H1 (cell line): ENCODE results near the gene MYH9. TPM values are rescaled to one million over a fixed set of nuclear protein-coding genes. Genes with fewer than 3 reads are reported as not detected.

Experiments
- CTCF ChIA-PET: fragments of 300-600 bp; sonication (Branson Sonifier 250); formaldehyde crosslinking; loops from one replicate; lab custom pipeline; 2021; ENCODE audit not compliant: partially characterized antibody; lab: Charles Lee
- POLR2A ChIA-PET: fragments of 300-600 bp; sonication (Branson Sonifier 250); formaldehyde crosslinking; loops from one replicate; lab custom pipeline; 2021; ENCODE audit warnings: inconsistent platforms; ENCODE audit not compliant: partially characterized antibody; lab: Charles Lee
- DNase-seq, 2 experiments: peaks; one replicate each; pipeline versions ENCODE4 v3.0.0 to v3.0.0-alpha.2; 2010 to 2022; ENCODE audit warnings: low spot score in 2 of 2, low read depth in 1 of 2, mixed read lengths in 1 of 2
- FAIRE-seq: peaks from 2 replicates; lab custom pipeline; 2011; peaks lifted over from hg19 to GRCh38; lab: Jason Lieb, UNC
- H2AFZ ChIP-seq: 2 replicates; pipeline ENCODE4 v1.8.1; 2012; ENCODE audit warnings: low read length, inconsistent platforms
- H2AK5ac ChIP-seq: 2 replicates; pipeline ENCODE4 v1.6.1; 2013; ENCODE audit warnings: low read depth, low read length
- H2BK120ac ChIP-seq: replicated peaks from 2 replicates; pipeline ENCODE3; 2013; ENCODE audit warnings: low read depth, low read length, inconsistent platforms
- H2BK12ac ChIP-seq: 2 replicates; pipeline ENCODE4 v1.6.1; 2013; ENCODE audit warnings: low read depth, low read length
- H2BK15ac ChIP-seq: 2 replicates; pipeline ENCODE4 v1.6.1; 2013; ENCODE audit warnings: low read length
- H2BK20ac ChIP-seq: 2 replicates; pipeline ENCODE4 v1.6.1; 2013; ENCODE audit warnings: low read length
- H2BK5ac ChIP-seq: 2 replicates; pipeline ENCODE4 v1.6.1; 2013; ENCODE audit warnings: low read depth, low read length
- H3K14ac ChIP-seq: 2 replicates; pipeline ENCODE4 v1.6.1; 2013; ENCODE audit warnings: inconsistent platforms; ENCODE audit not compliant: insufficient read length
- H3K18ac ChIP-seq: 2 replicates; pipeline ENCODE4 v1.6.1; 2013; ENCODE audit warnings: low read length; ENCODE audit errors: extremely low read depth
- H3K23ac ChIP-seq: 2 replicates; pipeline ENCODE4 v1.6.1; 2013; ENCODE audit warnings: inconsistent platforms; ENCODE audit not compliant: insufficient read length
- H3K23me2 ChIP-seq: 2 replicates; pipeline ENCODE4 v1.6.1; 2013; ENCODE audit warnings: low read depth, low read length
- H3K27ac ChIP-seq: 2 replicates; pipeline ENCODE4 v1.6.1; 2011; ENCODE audit warnings: low read depth, low read length, inconsistent platforms
- H3K27me3 ChIP-seq, 4 experiments: replicated peaks in 1 of 4; 1 replicate in 1 of 4; 2 replicates in 3 of 4; pipeline versions ENCODE4 v1.6.1 to v1.8.1; 2011 to 2013; ENCODE audit warnings: low read length in 3 of 4, mild to moderate bottlenecking in 3 of 4, inconsistent platforms in 2 of 4, mixed read lengths in 2 of 4, moderate library complexity in 1 of 4; ENCODE audit not compliant: control insufficient read depth in 3 of 4, insufficient read depth in 3 of 4; ENCODE audit errors: extremely low read depth in 1 of 4
- H3K36me3 ChIP-seq, 4 experiments: 2 replicates each; pipeline versions ENCODE4 v1.6.1 to v1.8.1; 2011 to 2013; ENCODE audit warnings: mild to moderate bottlenecking in 4 of 4, low read length in 3 of 4, moderate library complexity in 2 of 4, control low read depth in 1 of 4, inconsistent platforms in 1 of 4; ENCODE audit not compliant: insufficient read depth in 4 of 4, control insufficient read depth in 2 of 4
- H3K4ac ChIP-seq: replicated peaks from 2 replicates; pipeline ENCODE3; 2013; ENCODE audit warnings: low read length, low read depth, mixed read lengths, inconsistent platforms; ENCODE audit not compliant: insufficient read length
- H3K4me1 ChIP-seq, 4 experiments: replicated peaks in 1 of 4; 1 replicate in 1 of 4; 2 replicates in 3 of 4; pipeline versions ENCODE4 v1.6.1 to v1.8.1; 2011 to 2013; ENCODE audit warnings: low read length in 3 of 4, inconsistent platforms in 2 of 4, mixed read lengths in 1 of 4; ENCODE audit not compliant: insufficient read depth in 4 of 4, control insufficient read depth in 3 of 4
- H3K4me2 ChIP-seq, 2 experiments: 2 replicates each; pipeline versions ENCODE4 v1.6.1 to v1.8.1; 2011 to 2013; ENCODE audit warnings: low read depth in 2 of 2, low read length in 2 of 2, control low read depth in 1 of 2, inconsistent platforms in 1 of 2, mild to moderate bottlenecking in 1 of 2; ENCODE audit not compliant: insufficient read depth in 1 of 2
- H3K4me3 ChIP-seq, 4 experiments: fragments of 200-600, 300-600 bp in 1 of 4; sonication (generic), shearing (Covaris generic), sonication (Bioruptor Twin) in 1 of 4; 2 replicates each; pipeline versions ENCODE4 v1.5.1 to v1.8.1; 2011 to 2016; ENCODE audit warnings: low read length in 4 of 4, low read depth in 3 of 4, control low read depth in 2 of 4, inconsistent platforms in 2 of 4, mild to moderate bottlenecking in 2 of 4, mixed read lengths in 1 of 4, moderate library complexity in 1 of 4; ENCODE audit not compliant: insufficient read depth in 2 of 4; ENCODE audit errors: extremely low read depth in 1 of 4
- H3K56ac ChIP-seq: replicated peaks from 2 replicates; pipeline ENCODE3; 2013; ENCODE audit warnings: low read depth, mild to moderate bottlenecking, mixed read lengths, low read length, inconsistent platforms; ENCODE audit not compliant: insufficient read length
- H3K79me1 ChIP-seq: 2 replicates; pipeline ENCODE4 v1.6.1; 2013; ENCODE audit warnings: low read depth, low read length, control low read depth
- H3K79me2 ChIP-seq, 2 experiments: 2 replicates each; pipeline versions ENCODE4 v1.6.1 to v1.8.1; 2012 to 2013; ENCODE audit warnings: low read length in 2 of 2, mild to moderate bottlenecking in 2 of 2, inconsistent platforms in 1 of 2; ENCODE audit not compliant: insufficient read depth in 2 of 2, control insufficient read depth in 1 of 2
- H3K9ac ChIP-seq, 4 experiments: replicated peaks in 1 of 4; 1 replicate in 1 of 4; 2 replicates in 3 of 4; pipeline versions ENCODE4 v1.6.1 to v1.8.1; 2011 to 2013; ENCODE audit warnings: low read depth in 3 of 4, low read length in 3 of 4, control low read depth in 2 of 4, mild to moderate bottlenecking in 2 of 4, moderate library complexity in 2 of 4, inconsistent platforms in 1 of 4; ENCODE audit errors: extremely low read depth in 1 of 4
- H3K9me3 ChIP-seq, 2 experiments: 2 replicates each; pipeline versions ENCODE4 v1.6.1 to v1.8.1; 2012 to 2013; ENCODE audit warnings: mild to moderate bottlenecking in 2 of 2, moderate library complexity in 2 of 2, control low read depth in 1 of 2, inconsistent platforms in 1 of 2, low read depth in 1 of 2, low read length in 1 of 2, mixed read lengths in 1 of 2; ENCODE audit not compliant: insufficient read depth in 2 of 2
- H4K20me1 ChIP-seq, 2 experiments: replicated peaks in 1 of 2; 2 replicates each; pipeline versions ENCODE3 to v1.8.1; 2011 to 2013; ENCODE audit warnings: inconsistent platforms in 2 of 2, low read length in 2 of 2, mild to moderate bottlenecking in 1 of 2; ENCODE audit not compliant: insufficient read depth in 2 of 2, control insufficient read depth in 1 of 2
- H4K5ac ChIP-seq: 2 replicates; pipeline ENCODE4 v1.6.1; 2013; ENCODE audit warnings: low read length, low read depth, mixed read lengths, inconsistent platforms; ENCODE audit not compliant: insufficient read length
- H4K8ac ChIP-seq: 2 replicates; pipeline ENCODE4 v1.8.0; 2013; ENCODE audit warnings: mild to moderate bottlenecking, moderate library complexity, low read length, inconsistent platforms; ENCODE audit not compliant: insufficient read depth; ENCODE audit errors: extremely low read depth
- H4K91ac ChIP-seq: replicated peaks from 2 replicates; pipeline ENCODE3; 2013; ENCODE audit warnings: low read length, mixed read lengths, inconsistent platforms; ENCODE audit not compliant: insufficient read length
- EGR1 ChIP-seq: IDR thresholded peaks from 2 replicates; pipeline ENCODE4 v1.6.1; 2011; ENCODE audit warnings: low read depth, low read length, borderline replicate concordance
- POLR2A ChIP-seq, 2 experiments: IDR thresholded peaks; 1 replicate in 1 of 2; 2 replicates in 1 of 2; pipeline ENCODE4 v1.6.1; 2011; ENCODE audit warnings: low read depth in 2 of 2, low read length in 2 of 2, mild to moderate bottlenecking in 2 of 2; ENCODE audit errors: control extremely low read depth in 1 of 2
- POLR2AphosphoS5 ChIP-seq: IDR thresholded peaks from 2 replicates; pipeline ENCODE4 v1.6.1; 2011; ENCODE audit warnings: low read depth, low read length
- SAP30 ChIP-seq: fragments of 300-600 bp; sonication (generic); IDR thresholded peaks from 2 replicates; pipeline ENCODE4 v1.7.1; 2012; ENCODE audit warnings: low read length, moderate library complexity, mild to moderate bottlenecking, inconsistent platforms; ENCODE audit not compliant: insufficient read depth, insufficient replicate concordance
- TAF7 ChIP-seq: optimal IDR thresholded peaks from 2 replicates; pipeline ENCODE3; 2011; ENCODE audit warnings: low read depth, mild to moderate bottlenecking, inconsistent platforms, low read length, moderate library complexity, borderline replicate concordance
- YY1 ChIP-seq: IDR thresholded peaks from 2 replicates; pipeline ENCODE4 v1.6.1; 2011; ENCODE audit warnings: low read depth, mild to moderate bottlenecking, low read length
- WGBS, 2 experiments: shearing (Covaris generic) in 1 of 2; methylation state at CpG; one replicate each; pipeline versions ENCODE4 v1.1.6 to v1.1.7; 2013 to 2015; ENCODE audit warnings: low lambda C conversion rate in 2 of 2, mixed read lengths in 2 of 2, inconsistent platforms in 1 of 2, low coverage in 1 of 2, missing lambda C conversion rate in 1 of 2; ENCODE audit not compliant: insufficient replicate concordance in 2 of 2, insufficient coverage in 1 of 2, insufficient read length in 1 of 2; ENCODE audit errors: extremely low coverage in 1 of 2, missing lambda C conversion rate in 1 of 2; 5-methylcytosine and 5-hydroxymethylcytosine counted together
- polyA plus RNA-seq, 7 experiments: library from polyadenylated mRNA; depleted of rRNA in 3 of 7; stranded (reverse) in 5 of 7; unstranded in 2 of 7; fragments of >200 nt in 5 of 7; fragments of 200-250 nt in 2 of 7; gene quantifications; 1 replicate in 5 of 7; 2 replicates in 1 of 7; 4 replicates in 1 of 7; pipeline versions ENCODE4 v1.2.1 to v1.2.3, GENCODE V29; 2011 to 2013; ENCODE audit warnings: missing spikeins in 2 of 7, mixed read lengths in 2 of 7
- total RNA-seq: library from RNA; stranded (reverse); fragmentation: NEBNext Ultra II Directional; extraction: Animal tissue kit (Norgen Biotek cat#: 25700); gene quantifications from 2 replicates; pipeline ENCODE4 v1.2.1, GENCODE V29; 2021

Gene MYH9
- total and polyA plus RNA-seq, 2 of the 8 experiments (the other 6 are each of a cell fraction or from before 2014, with no cell fraction given), result 24.9 to 322 TPM

DNA sequence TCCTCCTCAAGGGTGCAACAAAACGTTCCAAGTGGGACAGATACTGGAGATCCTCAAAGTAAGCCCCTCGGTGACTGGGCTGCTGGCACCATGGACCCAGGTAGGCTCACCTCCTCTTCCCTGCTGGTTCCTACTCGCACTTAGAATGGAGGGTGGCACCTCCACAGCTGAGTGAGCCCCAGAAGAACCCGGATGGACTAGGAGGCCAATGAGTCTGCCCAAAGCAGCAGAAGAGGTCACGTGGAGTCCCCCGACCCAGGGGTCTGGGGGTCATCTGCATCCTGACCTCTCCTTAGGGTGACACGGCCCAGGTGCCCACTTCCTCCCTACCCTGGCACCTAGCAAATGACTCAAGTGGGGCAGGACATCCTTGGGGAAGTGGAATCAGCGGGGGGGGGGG lies 130.5 kb downstream of the MYH9 start:
- Histone ChIP-seq H4K8ac (no peak overlapping the region), H3K79me1 (no peaks in the 10 kb centered on the region), H3K27ac (no peak overlapping the region), H3K9ac (no peak overlapping the region), H2BK12ac (0 out of 2 replicates have a peak overlapping the region, but pooled peaks have one; percentile 46), H3K9me3 (no peaks in the 10 kb centered on the region), H3K36me3 (no peaks in the 10 kb centered on the region), H3K56ac (no peak overlapping the region), H4K20me1 (no peaks in the 10 kb centered on the region), H3K4me3 (no peak overlapping the region), H2BK120ac (no peak overlapping the region), H3K27me3 (no peaks in the 10 kb centered on the region; a peak in 1 of 7 replicates), H3K18ac (no peak overlapping the region), H2BK20ac (no peak overlapping the region), H4K91ac (no peak overlapping the region), H3K4me2 (no peak overlapping the region), H2AK5ac (no peak overlapping the region), H3K4ac (no peak overlapping the region), H2BK15ac (peak overlapping the region; percentile 92), H3K79me2 (no peaks in the 10 kb centered on the region), H3K23ac (no peak overlapping the region), H3K4me1 (peaks cover 7 to 14% (median 10%) of the 10 kb centered on the region in 4 experiments), H3K23me2 (no peaks in the 10 kb centered on the region), H2BK5ac (no peak overlapping the region), H3K14ac (no peak overlapping the region), H4K5ac (no peak overlapping the region), H2AFZ (no peak overlapping the region)
- TF ChIP-seq POLR2A (IDR thresholded peaks at IDR 0.05; ENCODE audit: control extremely low read depth in 1 of 2, low read depth in 2 of 2, low read length in 2 of 2), result no peak
- TF ChIP-seq EGR1, result no peak
- TF ChIP-seq SAP30, result no peak
- TF ChIP-seq YY1, result no peak
- TF ChIP-seq POLR2AphosphoS5, result no peak
- TF ChIP-seq TAF7, result no peak
- CTCF ChIA-PET, result interaction anchor here (0.8 to 1.5 kb wide), 2 partner anchors 21 to 229 kb away, joined by 3 to 5 read pairs; no protein-coding TSS in a partner anchor
- POLR2A ChIA-PET, result no interaction called here
- WGBS, 2 experiments, result 84% methylated on average over 6 of the region's 8 CpGs; no CpG with 5 or more reads in 1 of the 2 experiments
- no peak for DNase-seq
- no peak for FAIRE-seq
